Measurements from ENCODE around the gene SDHB. TPM values are rescaled to one million over a fixed set of nuclear protein-coding genes. Genes with fewer than 3 reads are reported as not detected.

Gene SDHB
- total and polyA plus RNA-seq, 10 of the 15 experiments (the other 5 are each of a cell fraction or from before 2014, with no cell fraction given), result 101 to 319 (median 188) TPM

GRCh38 chr1:17045634-17046333 lies 8.0 kb downstream of the SDHB start (continued):
- TF ChIP-seq ATF2 (IDR thresholded peaks at IDR 0.05; ENCODE audit: low read length) (no peak), BHLHE40 (IDR thresholded peaks at IDR 0.05; ENCODE audit: borderline replicate concordance in 1 of 2, low read depth in 2 of 2, low read length in 1 of 2) (no peak), FOXK2 (IDR thresholded peaks at IDR 0.05) (no peak), NRF1 (conservative IDR thresholded peaks at IDR 0.05; ENCODE audit: low read depth, low read length) (no peak)

- H3K27ac ChIP-seq (ENCODE audit: control insufficient read depth, insufficient read depth), result no peak overlapping the region
- H3K9me3 ChIP-seq (replicated peaks; ENCODE audit: control insufficient read depth, insufficient read depth, low read length), result no peaks in the 10 kb centered on the region
- DNase-seq (ENCODE audit: low read depth, low spot score), result no peak
- no peak for ATAC-seq
- ChIA-PET POLR2A (no interaction called here), CTCF (interaction anchor here (0.8 to 5.6 kb wide), 14 partner anchors 8 to 423 kb away, joined by 3 to 50 read pairs (median 6); no protein-coding TSS in a partner anchor), SMC1A (ENCODE audit: uncharacterized antibody, unreplicated experiment) (interaction anchor here (1.2 to 2.0 kb wide), 4 partner anchors 20 to 93 kb away, joined by 4 to 8 read pairs (median 5); no protein-coding TSS in a partner anchor), RAD21 (ENCODE audit: unreplicated experiment) (interaction anchor here (0.9 to 2.2 kb wide), 4 partner anchors 35 to 92 kb away, joined by 3 to 8 read pairs (median 3); no protein-coding TSS in a partner anchor)
- WGBS (ENCODE audit: insufficient coverage, insufficient replicate concordance, low lambda C conversion rate, missing lambda C conversion rate), result 77% methylated on average over 5 of the region's 5 CpGs
- H3K9ac ChIP-seq (ENCODE audit: control insufficient read depth, insufficient read depth, low read length), result no peak overlapping the region
- peaks cover 3% of the 10 kb centered on the region; the same call in 1 of the 2 replicates for H3K4me1 ChIP-seq (ENCODE audit: control insufficient read depth, insufficient read depth, low read length)
- peaks cover 2 to 22% of the 10 kb centered on the region in 2 experiments for H3K36me3 ChIP-seq (ENCODE audit: control insufficient read depth in 2 of 2, insufficient read depth in 2 of 2, low read length in 1 of 2)
- no peaks in the 10 kb centered on the region for H4K20me1 ChIP-seq (ENCODE audit: control insufficient read depth, insufficient read depth)
- TF ChIP-seq RCOR1 (conservative IDR thresholded peaks at IDR 0.05; ENCODE audit: low read depth, low read length) (no peak), NFXL1 (IDR thresholded peaks at IDR 0.05; ENCODE audit: borderline replicate concordance) (no peak), RAD51 (IDR thresholded peaks at IDR 0.05) (no peak), KDM1A (IDR thresholded peaks at IDR 0.05; ENCODE audit: borderline replicate concordance) (no peak), MYC (IDR thresholded peaks at IDR 0.05; ENCODE audit: insufficient read depth, insufficient read length, insufficient replicate concordance, low read length, severe bottlenecking) (no peak)
- intact Hi-C loops (cut with micrococcal nuclease; ENCODE audit: unreplicated experiment) (loop anchor here (5.0 kb wide), 1 partner anchor 423 kb away; no protein-coding TSS in a partner anchor), in situ Hi-C loops (cut with MboI) (loop anchor here (5.0 kb wide), 2 partner anchors 88 to 418 kb away; no protein-coding TSS in a partner anchor)
- no TSS peak for BruUV-seq (replicated peaks)
- H3K4me2 ChIP-seq (ENCODE audit: control insufficient read depth, insufficient read depth), result no peak overlapping the region
- H3K79me2 ChIP-seq (ENCODE audit: control insufficient read depth, insufficient read depth, low read length), result peaks cover 8% of the 10 kb centered on the region
- H2AFZ ChIP-seq (ENCODE audit: control insufficient read depth, low read depth, low read length), result no peak overlapping the region
- H3K4me3 ChIP-seq, result no peak overlapping the region
- no peaks in the 10 kb centered on the region for H3K27me3 ChIP-seq (replicated peaks in 1 of 2; ENCODE audit: control insufficient read depth in 2 of 2, insufficient read depth in 2 of 2, low read length in 1 of 2)
- FAIRE-seq, result no peak
Observed at GRCh38 chr1:17045150-17045549, 8.7 kb downstream of the SDHB start.

Measured in GM12878 (cell line).